Measurements from ENCODE around the gene ILF2. TPM values are rescaled to one million over a fixed set of nuclear protein-coding genes. Genes with fewer than 3 reads are reported as not detected.

Gene ILF2
- polyA plus RNA-seq, 1 experiment = 326 TPM

DNA sequence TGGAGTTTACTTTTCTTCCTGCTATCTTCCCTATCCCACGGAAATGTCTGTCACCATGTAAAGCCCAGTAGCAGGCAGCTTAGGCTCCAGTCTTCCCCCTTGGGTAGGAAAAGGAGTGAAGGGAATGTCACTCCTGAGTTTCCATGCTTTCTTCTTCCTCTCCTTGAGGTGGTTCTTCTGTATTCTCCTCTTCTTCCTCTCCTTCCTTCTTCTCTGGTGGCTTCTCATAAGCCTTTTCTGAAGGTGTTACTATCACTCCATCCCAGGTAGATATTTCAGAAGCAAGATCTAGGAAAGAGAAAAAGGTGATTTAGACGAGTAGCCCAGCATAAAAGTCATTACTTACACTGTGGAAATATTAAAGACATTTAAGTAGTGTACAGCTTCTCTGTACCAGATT is 8.5 kb downstream of the ILF2 start:
- H3K27ac ChIP-seq (ENCODE audit: low read depth, low read length) = no peak overlapping the region
- CTCF ChIA-PET = interaction anchor here (1.2 kb wide), 1 partner anchor 129 kb away, joined by 4 read pairs; no protein-coding TSS in a partner anchor
- H3K9me3 ChIP-seq (ENCODE audit: control insufficient read depth, insufficient read depth, low read length) = no peaks in the 10 kb centered on the region
- no peaks in the 10 kb centered on the region for H3K27me3 ChIP-seq (ENCODE audit: control insufficient read depth, insufficient read depth, low read length)
- POLR2A ChIA-PET = interaction anchor here (1.1 kb wide), 1 partner anchor 28 kb away, joined by 3 read pairs; the partner anchor contains the start of gene CHTOP
- no peak overlapping the region for H3K4me3 ChIP-seq (ENCODE audit: low read depth, low read length)
- no peak for DNase-seq (ENCODE audit: low read depth, low spot score)
- TF ChIP-seq, protein P1, sequence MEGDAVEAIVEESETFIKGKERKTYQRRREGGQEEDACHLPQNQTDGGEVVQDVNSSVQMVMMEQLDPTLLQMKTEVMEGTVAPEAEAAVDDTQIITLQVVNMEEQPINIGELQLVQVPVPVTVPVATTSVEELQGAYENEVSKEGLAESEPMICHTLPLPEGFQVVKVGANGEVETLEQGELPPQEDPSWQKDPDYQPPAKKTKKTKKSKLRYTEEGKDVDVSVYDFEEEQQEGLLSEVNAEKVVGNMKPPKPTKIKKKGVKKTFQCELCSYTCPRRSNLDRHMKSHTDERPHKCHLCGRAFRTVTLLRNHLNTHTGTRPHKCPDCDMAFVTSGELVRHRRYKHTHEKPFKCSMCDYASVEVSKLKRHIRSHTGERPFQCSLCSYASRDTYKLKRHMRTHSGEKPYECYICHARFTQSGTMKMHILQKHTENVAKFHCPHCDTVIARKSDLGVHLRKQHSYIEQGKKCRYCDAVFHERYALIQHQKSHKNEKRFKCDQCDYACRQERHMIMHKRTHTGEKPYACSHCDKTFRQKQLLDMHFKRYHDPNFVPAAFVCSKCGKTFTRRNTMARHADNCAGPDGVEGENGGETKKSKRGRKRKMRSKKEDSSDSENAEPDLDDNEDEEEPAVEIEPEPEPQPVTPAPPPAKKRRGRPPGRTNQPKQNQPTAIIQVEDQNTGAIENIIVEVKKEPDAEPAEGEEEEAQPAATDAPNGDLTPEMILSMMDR (IDR thresholded peaks at IDR 0.05; ENCODE audit: low read depth, low read length) = no peak

DNA sequence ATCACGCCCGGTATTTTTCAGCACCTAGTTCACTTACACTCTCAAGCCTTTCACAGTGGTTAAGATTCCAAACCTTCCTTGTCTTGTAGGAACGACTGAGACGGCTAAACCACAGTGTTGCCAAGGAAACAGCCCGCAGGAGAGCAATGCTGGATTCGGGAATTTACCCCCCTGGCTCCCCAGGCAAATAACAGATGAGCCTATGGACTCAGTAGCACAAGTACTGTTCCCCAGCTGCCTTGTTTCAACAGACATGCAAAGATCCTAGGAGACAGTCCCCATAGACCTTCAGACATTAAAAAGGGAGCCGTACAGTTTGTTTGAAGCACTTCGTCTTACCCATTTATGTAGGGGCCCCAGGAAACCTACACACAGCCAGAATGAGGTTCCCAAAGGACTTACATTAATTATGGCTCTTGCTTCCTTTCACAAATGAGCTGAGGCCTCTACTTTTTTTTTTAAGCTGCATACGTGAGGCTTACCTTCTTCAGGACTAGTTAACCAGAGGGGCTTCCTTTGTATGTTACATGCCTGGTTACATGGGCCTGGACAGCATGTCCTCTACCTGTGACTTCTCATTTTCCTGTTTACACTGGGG is 9.6 kb downstream of the ILF2 start:
- Histone ChIP-seq H3K27me3 (ENCODE audit: control insufficient read depth, insufficient read depth, low read length) (no peaks in the 10 kb centered on the region), H3K4me3 (ENCODE audit: low read depth, low read length) (no peak overlapping the region), H3K9me3 (ENCODE audit: control insufficient read depth, insufficient read depth, low read length) (no peaks in the 10 kb centered on the region), H3K27ac (ENCODE audit: low read depth, low read length) (no peak overlapping the region)
- ChIA-PET CTCF (interaction anchor here (1.2 kb wide), 1 partner anchor 128 kb away, joined by 4 read pairs; no protein-coding TSS in a partner anchor), POLR2A (interaction anchor here (1.1 to 1.6 kb wide), 2 partner anchors 27 to 34 kb away, joined by 5 to 13 read pairs; partner anchors contain the start of genes CHTOP and S100A13)
- no peak for DNase-seq (ENCODE audit: low read depth, low spot score)
- TF ChIP-seq, protein P1 (IDR thresholded peaks at IDR 0.05; ENCODE audit: low read depth, low read length) = no peak

DNA sequence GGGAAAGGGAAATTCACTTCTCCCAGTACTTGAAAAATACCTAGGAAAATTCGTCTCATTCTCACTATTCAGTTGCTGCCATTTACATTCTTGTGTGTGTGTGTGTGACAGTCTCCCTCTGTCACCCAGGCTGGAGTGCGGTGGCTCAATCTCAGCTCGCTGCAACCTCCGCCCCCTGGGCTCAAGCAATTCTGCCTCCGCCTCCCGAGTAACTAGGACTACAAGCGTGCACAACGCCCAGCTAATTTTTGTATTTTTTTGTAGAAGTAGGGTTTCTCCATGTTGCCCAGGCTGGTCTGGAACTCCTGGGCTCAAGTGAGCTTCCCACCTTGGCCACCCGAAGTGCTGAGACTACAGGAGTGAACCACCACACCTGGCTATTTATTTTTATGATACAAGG is 11.1 kb downstream of the ILF2 start:
- TF ChIP-seq, protein P1 (IDR thresholded peaks at IDR 0.05; ENCODE audit: low read depth, low read length) = no peak
- POLR2A ChIA-PET = interaction anchor here (1.5 kb wide), 1 partner anchor 26 kb away, joined by 10 read pairs; the partner anchor contains the start of gene CHTOP
- Histone ChIP-seq H3K9me3 (ENCODE audit: control insufficient read depth, insufficient read depth, low read length) (no peaks in the 10 kb centered on the region), H3K27ac (ENCODE audit: low read depth, low read length) (no peak overlapping the region), H3K27me3 (ENCODE audit: control insufficient read depth, insufficient read depth, low read length) (no peaks in the 10 kb centered on the region), H3K4me3 (ENCODE audit: low read depth, low read length) (peak overlapping the region; percentile 92)
- no peak for DNase-seq (ENCODE audit: low read depth, low spot score)
- CTCF ChIA-PET = interaction anchor here (0.7 to 1.9 kb wide), 6 partner anchors 18 to 486 kb away, joined by 3 to 8 read pairs (median 6); partner anchors contain the start of genes S100A1 and S100A13

DNA sequence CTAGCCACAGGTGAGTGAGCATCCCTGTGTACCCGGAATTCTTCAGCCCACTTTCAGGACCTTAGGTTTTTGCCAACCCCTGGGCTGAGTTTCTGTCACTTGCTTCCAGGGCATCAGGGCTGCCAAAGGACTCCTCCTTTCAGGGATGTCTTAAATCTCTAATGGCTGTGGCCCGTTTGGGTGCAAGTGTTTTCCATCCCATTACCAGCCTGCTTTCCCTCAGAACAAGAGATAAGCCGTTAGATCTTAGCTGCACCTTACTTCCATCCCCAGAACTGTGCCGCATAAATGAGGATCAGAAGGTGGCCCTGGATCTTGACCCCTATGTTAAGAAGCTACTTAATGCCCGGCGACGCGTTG is 11.6 kb downstream of the ILF2 start:
- Histone ChIP-seq H3K9me3 (ENCODE audit: control insufficient read depth, insufficient read depth, low read length) (no peaks in the 10 kb centered on the region), H3K27ac (ENCODE audit: low read depth, low read length) (no peak overlapping the region), H3K4me3 (ENCODE audit: low read depth, low read length) (peak overlapping the region; percentile 92), H3K27me3 (ENCODE audit: control insufficient read depth, insufficient read depth, low read length) (no peaks in the 10 kb centered on the region)
- TF ChIP-seq, protein P1 (IDR thresholded peaks at IDR 0.05; ENCODE audit: low read depth, low read length) = no peak
- DNase-seq (ENCODE audit: low read depth, low spot score) = no peak
- POLR2A ChIA-PET = interaction anchor here (1.5 kb wide), 1 partner anchor 25 kb away, joined by 10 read pairs; the partner anchor contains the start of gene CHTOP
- CTCF ChIA-PET = interaction anchor here (0.7 to 1.9 kb wide), 6 partner anchors 31 to 486 kb away, joined by 3 to 8 read pairs (median 6); partner anchors contain the start of genes S100A1 and S100A13

Measured in AG04450 (cell line).